KOPT-K1 (cell line): ENCODE measurements around the gene SWI5.
"Not testable (repeated sequence)": the region's sequence is repeated elsewhere in the genome, so short reads cannot be mapped to it uniquely, and the experiment has no call there.

Source experiments
- H3K27ac ChIP-seq: fragments of 200-600 bp; sonication (generic); 2 replicates; pipeline ENCODE4 v1.5.1; 2016; ENCODE audit warnings: antibody characterized with exemption, mild to moderate bottlenecking, low read depth, low read length; ENCODE audit not compliant: poor library complexity, severe bottlenecking
- H3K36me3 ChIP-seq: fragments of 200-600 bp; sonication (generic); 2 replicates; pipeline ENCODE4 v1.5.1; 2017; ENCODE audit warnings: antibody characterized with exemption, mild to moderate bottlenecking, low read length, moderate library complexity; ENCODE audit not compliant: insufficient read depth
- H3K9me3 ChIP-seq: fragments of 200-600 bp; sonication (generic); 2 replicates; pipeline ENCODE4 v1.5.1; 2017; ENCODE audit warnings: antibody characterized with exemption, low read length, mild to moderate bottlenecking; ENCODE audit not compliant: insufficient read depth, poor library complexity, severe bottlenecking

SWI5 gene

GRCh38 chr9:128276008-128276573 is at the start of gene SWI5:
Gene SWI5 (plus strand): TSS chr9:128276276.
- H3K36me3 ChIP-seq, result peaks cover 11% of the 10 kb centered on the region
- peak within 1 kb of the TSS; percentile 71 for H3K27ac ChIP-seq
- H3K9me3 ChIP-seq, result no peaks in the 10 kb centered on the region

- Histone ChIP-seq H3K9me3 (no peaks in the 10 kb centered on the region), H3K36me3 (no peaks in the 10 kb centered on the region), H3K27ac (no peak overlapping the region)
Measured at GRCh38 chr9:128226412-128226801, 49.7 kb upstream of the SWI5 start.

GRCh38 chr9:128230897-128231296 is 45.2 kb upstream of the SWI5 start:
- H3K27ac ChIP-seq, H3K36me3 ChIP-seq, H3K9me3 ChIP-seq: not testable (repeated sequence)

DNA sequence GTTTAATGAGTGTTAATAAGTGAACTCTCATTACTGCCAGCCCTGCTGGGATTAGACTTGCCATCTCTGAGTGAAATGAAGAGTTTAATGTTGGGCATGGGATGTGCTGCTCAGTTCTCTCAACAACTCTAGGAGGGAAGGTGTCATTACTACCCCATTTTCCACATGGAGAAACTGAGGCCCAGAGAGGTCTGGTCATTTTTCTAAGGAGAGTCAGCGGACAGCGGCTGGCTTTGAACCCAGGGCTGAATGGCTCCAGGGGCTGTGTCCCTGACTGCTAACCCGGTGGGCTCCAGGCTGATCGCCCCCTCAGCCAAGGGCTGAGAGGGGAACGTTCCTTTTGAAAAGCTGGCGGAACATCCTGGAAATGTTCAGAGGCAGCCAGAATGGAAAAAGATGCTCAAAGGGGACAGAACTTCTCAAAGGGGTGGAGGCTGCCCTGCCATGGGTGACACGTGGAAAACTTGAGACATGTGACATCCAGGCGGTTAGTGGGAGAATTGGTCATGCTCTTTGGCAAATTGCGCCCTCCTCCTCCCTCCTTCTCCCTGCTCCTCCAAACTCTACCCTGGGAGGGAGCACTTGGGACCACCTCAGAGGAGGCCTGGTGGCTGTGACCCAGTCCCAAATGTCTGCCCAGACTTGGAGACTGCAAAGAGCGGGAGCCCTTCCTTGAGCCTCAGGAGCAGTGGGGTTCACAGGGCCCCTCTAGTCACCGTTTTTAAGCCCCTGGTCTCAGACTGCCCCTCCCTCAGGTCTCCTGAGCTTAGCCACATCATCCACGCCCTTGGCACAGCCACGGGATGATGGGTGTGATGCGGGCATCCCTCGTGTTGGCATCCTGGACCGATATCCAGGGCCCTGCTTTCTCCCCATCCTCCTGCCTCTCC is 44.2 kb upstream of the SWI5 start:
- Histone ChIP-seq H3K36me3 (no peaks in the 10 kb centered on the region), H3K9me3 (no peaks in the 10 kb centered on the region), H3K27ac (no peak overlapping the region)

GRCh38 chr9:128232528-128233428 is 43.3 kb upstream of the SWI5 start:
- Histone ChIP-seq H3K36me3 (no peaks in the 10 kb centered on the region), H3K9me3 (no peaks in the 10 kb centered on the region), H3K27ac (no peak overlapping the region)

GRCh38 chr9:128233817-128234406 is 42.2 kb upstream of the SWI5 start:
- H3K36me3 ChIP-seq, result no peaks in the 10 kb centered on the region

GRCh38 chr9:128242124-128242523 is 34.0 kb upstream of the SWI5 start:
- H3K9me3 ChIP-seq, result no peaks in the 10 kb centered on the region
- no peaks in the 10 kb centered on the region for H3K36me3 ChIP-seq
- H3K27ac ChIP-seq, result no peak overlapping the region

More at GRCh38 chr9:128233817-128234406, 42.2 kb upstream of the SWI5 start:
- H3K27ac ChIP-seq, result no peak overlapping the region
- no peaks in the 10 kb centered on the region for H3K9me3 ChIP-seq

GRCh38 chr9:128242828-128243214 is 33.3 kb upstream of the SWI5 start:
- Histone ChIP-seq H3K9me3 (no peaks in the 10 kb centered on the region), H3K36me3 (no peaks in the 10 kb centered on the region), H3K27ac (no peak overlapping the region)

DNA sequence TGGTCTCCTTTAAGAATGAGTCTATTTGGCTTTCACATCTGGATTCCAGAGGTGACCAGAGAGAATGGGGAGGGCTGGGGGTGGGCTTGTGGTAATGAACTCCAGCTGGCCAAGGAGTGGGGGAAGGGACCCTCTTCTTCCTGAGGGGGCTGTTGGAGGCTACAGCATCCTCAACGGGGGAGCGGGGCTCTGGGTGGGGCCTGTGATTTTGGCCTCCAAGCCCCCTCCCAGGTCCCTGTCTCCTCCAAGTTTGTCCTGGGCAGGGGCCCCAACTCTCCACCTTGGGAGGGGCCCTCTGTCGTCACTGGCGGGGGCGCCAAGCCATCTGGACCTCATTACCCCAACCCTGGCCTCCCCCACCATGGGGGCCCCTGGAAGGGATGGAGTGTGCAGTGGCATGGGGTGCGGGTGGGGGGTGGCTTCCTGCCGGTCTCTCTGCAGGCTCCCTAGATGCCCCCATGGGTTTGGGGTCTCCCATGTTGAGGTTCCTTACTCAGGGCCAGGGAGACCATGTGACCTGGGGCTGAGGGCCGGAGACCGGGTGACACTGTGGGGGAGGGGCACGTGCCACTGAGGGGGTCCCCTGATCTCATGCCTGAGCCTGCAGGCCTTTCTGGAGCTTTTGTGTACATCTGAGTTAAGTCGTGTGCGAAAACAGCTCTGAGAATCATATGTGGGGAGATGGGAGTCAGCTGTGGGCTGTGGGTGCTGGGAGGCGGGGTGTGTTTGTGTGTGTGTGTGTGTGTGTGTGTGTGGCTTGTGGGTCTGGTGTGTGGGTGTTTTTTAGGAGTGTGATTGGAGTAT is 32.7 kb upstream of the SWI5 start:
- Histone ChIP-seq H3K27ac (no peak overlapping the region), H3K9me3 (no peaks in the 10 kb centered on the region), H3K36me3 (no peaks in the 10 kb centered on the region)

DNA sequence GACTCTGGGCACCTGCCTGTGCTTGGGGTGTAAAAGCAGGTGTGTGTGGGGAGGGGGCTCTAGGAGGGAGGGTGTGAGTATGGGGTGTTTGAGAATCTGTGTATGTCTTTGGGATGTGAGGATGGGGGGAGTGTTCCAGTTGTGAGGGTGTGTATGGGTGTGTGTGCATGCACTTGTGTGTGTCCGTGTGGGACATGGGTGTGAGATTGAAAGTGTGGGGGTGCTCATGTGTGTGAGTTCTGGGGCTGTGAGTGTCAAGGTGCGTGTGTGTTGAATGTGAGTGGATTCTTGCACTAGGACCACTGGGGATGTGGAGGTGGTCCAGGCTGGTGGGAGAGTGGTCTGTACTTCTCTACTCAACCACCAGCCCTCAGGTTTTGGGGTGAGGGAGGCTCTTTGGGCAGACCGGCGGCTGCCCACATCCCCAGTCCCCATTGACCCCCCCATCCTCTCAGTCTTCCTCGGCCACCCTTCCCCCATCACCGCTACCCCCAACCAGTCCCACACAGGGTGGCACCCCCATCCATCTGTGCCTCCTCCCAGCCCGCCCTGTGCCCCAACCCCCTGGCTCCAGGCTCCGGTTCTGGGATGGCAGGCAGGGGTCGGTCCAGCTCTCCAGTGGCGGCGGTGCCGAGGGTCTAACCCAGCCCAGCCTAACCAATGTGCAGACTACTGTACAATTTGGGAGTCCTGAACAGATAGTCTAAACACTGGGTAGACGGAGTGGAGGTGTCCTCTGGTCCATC is 31.8 kb upstream of the SWI5 start:
- Histone ChIP-seq H3K36me3 (no peaks in the 10 kb centered on the region), H3K9me3 (no peaks in the 10 kb centered on the region), H3K27ac (peak overlapping the region; percentile 9)

DNA sequence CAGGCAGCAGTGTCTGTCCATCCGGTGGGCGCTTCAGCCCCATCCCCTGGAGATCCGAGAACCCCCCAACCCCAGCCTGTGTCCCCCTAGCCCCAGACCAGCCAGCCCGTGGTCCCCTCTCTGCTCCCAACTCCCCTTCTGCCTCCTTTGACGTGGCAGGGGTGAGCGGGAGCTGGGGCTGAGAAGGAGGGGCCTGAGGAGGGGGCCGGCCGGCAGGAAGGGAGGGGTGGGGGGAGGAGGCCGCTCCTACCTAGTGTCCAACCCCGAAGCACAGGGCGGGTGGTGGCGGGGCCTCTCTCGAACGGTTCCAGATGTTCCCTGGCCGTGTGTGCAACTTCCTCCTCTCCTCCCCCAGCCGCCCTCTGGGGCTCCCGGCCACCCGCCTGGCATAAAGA is 31.2 kb upstream of the SWI5 start:
- Histone ChIP-seq H3K27ac (peak overlapping the region; percentile 9), H3K9me3 (no peaks in the 10 kb centered on the region), H3K36me3 (no peaks in the 10 kb centered on the region)

DNA sequence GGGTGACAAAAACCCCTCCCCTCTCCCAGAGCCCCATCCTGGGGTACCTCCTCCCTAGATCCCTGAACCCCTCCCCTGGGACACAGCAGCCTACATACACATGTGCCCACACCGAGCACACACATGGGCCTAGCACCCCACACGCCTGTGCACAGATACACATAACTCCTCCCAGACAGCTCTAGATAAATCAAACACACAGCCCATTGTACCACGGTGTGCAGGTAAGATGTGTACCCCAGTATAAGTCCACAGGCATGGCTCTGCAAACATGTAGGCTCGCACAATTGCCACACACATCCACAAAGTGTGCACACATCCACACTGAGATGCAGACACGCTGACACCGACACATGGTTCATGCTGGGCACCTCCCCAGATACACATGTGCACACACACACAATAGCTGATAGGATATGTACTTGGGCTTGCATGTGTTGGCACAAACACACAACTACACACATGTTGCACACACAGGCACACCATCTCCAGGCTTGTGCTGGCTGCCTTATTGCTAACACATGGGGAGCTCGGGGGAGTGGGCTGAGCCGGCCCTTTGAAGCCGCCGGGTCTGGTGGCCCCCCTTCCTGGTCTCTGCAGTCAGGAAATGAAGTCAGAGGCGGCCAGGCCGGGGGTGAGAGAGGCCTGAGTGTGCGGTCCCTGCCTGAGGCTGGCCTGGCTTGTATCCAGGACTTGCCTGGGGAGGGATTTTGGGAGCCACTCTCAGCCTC is 30.5 kb upstream of the SWI5 start:
- no peaks in the 10 kb centered on the region for H3K9me3 ChIP-seq
- H3K27ac ChIP-seq, result peak overlapping the region; percentile 24
- H3K36me3 ChIP-seq, result no peaks in the 10 kb centered on the region

- Histone ChIP-seq H3K27ac (no peak overlapping the region), H3K9me3 (no peaks in the 10 kb centered on the region), H3K36me3 (no peaks in the 10 kb centered on the region)
Measured at GRCh38 chr9:128246471-128246870, 29.6 kb upstream of the SWI5 start.
